Measurements from ENCODE around the gene PHETA1.

GRCh38 chr12:111414711-111415252 lies 45.9 kb upstream of the PHETA1 start:
- TF ChIP-seq CTCF (IDR thresholded peaks at IDR 0.05; ENCODE audit: borderline replicate concordance, extremely low read depth, low read length, poor library complexity, severe bottlenecking) (no peak), EZH2 (IDR thresholded peaks at IDR 0.05; ENCODE audit: borderline replicate concordance, low read depth, low read length, severe bottlenecking) (no peak)

All from DND-41 (cell line).